OCI-LY7 (cell line): ENCODE measurements around the gene ZNF254.

Experiments
- EZH2phosphoT487 ChIP-seq: fragments of 200-600 bp; sonication (generic); IDR thresholded peaks from 2 replicates; pipeline ENCODE4 v1.6.1; 2018; ENCODE audit warnings: low read depth, borderline replicate concordance, mild to moderate bottlenecking, mixed run types, antibody characterized with exemption, low read length, moderate library complexity, mixed read lengths
- TF ChIP-seq, protein P1 (sequence below): fragments of 200-600 bp; sonication (generic); conservative IDR thresholded peaks from 2 replicates; pipeline ENCODE4 v1.5.1; 2014; ENCODE audit warnings: mild to moderate bottlenecking, antibody characterized with exemption, low read length, moderate library complexity, mixed read lengths

- TF ChIP-seq, protein P1, sequence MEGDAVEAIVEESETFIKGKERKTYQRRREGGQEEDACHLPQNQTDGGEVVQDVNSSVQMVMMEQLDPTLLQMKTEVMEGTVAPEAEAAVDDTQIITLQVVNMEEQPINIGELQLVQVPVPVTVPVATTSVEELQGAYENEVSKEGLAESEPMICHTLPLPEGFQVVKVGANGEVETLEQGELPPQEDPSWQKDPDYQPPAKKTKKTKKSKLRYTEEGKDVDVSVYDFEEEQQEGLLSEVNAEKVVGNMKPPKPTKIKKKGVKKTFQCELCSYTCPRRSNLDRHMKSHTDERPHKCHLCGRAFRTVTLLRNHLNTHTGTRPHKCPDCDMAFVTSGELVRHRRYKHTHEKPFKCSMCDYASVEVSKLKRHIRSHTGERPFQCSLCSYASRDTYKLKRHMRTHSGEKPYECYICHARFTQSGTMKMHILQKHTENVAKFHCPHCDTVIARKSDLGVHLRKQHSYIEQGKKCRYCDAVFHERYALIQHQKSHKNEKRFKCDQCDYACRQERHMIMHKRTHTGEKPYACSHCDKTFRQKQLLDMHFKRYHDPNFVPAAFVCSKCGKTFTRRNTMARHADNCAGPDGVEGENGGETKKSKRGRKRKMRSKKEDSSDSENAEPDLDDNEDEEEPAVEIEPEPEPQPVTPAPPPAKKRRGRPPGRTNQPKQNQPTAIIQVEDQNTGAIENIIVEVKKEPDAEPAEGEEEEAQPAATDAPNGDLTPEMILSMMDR, result no peak
- TF ChIP-seq EZH2phosphoT487, result no peak
Observed at GRCh38 chr19:24081056-24081455, 5.9 kb upstream of the ZNF254 start.
